HG02623 (cell line): ENCODE results near the gene BMPER.

Experiments used
- ATAC-seq: cut with Tn5 transposase; IDR thresholded peaks from one replicate; pipeline ENCODE4 v1.9.1; 2021; ENCODE audit warnings: moderate library complexity; ENCODE audit not compliant: unreplicated experiment

Gene BMPER

DNA sequence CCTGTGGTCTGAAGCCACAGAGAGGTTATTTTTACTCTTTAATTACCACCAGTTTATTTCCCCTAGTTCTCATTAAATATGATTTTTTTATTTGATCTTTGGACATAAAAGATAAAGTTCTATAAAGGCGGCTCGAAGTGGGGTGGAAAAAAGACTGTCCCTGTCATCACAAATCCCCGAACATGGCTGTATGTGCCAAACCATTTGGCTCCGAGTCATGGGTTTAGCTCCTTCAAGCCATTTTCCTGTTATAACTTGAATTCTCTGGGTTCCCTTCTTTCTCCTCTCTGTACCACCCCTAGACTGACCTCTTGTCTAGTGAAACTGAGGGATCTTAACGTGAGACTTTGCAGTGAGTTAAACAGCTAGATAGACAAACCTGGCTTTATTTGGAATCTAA is 181.6 kb downstream of the BMPER start:
- ATAC-seq = no peak

- ATAC-seq = no peak
Measured at GRCh38 chr7:34087892-34088891, 182.9 kb downstream of the BMPER start.

DNA sequence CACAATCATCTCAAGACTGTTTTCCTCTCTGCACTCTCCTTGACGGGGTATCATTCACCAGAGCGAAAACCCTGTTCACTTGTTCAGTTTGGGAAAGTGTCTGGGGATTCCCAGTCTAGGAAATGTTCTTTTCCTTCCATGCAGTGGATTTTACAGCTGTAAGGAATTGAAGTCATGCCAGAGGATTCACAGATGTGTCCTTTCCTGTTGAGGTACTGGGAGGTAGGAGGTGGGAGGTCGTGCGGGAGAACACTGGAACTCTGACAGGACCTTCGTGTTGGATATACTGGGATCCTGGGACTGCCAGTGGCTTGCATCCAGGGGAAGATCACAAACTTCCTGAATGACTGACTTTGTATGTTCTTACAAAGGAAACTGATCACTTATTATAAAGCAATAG is 185.5 kb downstream of the BMPER start:
- no peak for ATAC-seq

- no peak for ATAC-seq
Measured at GRCh38 chr7:34091321-34091917, 186.1 kb downstream of the BMPER start.

GRCh38 chr7:34093276-34093675 is 187.9 kb downstream of the BMPER start:
- ATAC-seq = no peak

DNA sequence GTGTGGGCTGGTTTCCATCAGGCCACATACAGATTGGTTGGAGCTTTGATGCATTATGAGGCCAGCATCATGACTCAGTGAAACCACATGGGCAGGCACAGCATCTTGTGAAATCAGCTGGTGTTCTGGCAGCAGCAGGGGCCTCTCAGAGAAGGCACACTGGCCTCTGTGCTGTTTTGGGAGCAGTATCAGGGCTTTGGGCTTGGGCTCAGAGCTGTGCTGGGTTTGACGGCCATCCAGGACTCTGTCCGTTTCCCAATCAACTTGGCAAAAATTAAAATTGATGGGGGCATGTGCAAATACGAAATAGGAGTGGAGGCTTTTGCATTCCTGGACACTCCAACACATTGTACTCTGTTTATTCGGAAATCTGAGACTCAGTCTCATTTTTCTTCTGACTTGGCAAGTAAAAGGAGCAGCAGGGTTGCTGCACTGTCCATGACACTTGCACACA is 190.9 kb downstream of the BMPER start:
- ATAC-seq = no peak

DNA sequence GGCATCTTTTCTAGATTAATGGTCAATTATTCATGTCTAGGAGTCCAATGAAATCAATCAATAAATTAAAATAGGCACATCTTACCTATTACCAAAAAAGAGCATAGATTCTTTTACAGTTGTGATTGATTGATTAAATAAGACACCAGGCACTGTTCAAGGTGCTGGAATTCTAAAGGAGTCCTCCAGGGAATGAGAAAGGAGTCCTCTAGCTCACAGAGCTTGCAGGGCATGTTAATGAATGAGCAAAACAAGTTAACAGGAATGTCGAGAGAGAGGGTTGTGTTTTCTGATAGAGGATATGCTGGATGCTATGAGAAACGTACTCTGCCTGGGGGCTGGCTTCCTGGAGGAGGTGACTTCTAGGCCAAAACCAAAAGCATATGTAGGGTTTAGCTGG is 191.4 kb downstream of the BMPER start:
- ATAC-seq = no peak

GRCh38 chr7:34100661-34101060 is 195.3 kb downstream of the BMPER start:
- ATAC-seq = no peak

- no peak for ATAC-seq
Measured at GRCh38 chr7:34104115-34104514, 198.8 kb downstream of the BMPER start.

DNA sequence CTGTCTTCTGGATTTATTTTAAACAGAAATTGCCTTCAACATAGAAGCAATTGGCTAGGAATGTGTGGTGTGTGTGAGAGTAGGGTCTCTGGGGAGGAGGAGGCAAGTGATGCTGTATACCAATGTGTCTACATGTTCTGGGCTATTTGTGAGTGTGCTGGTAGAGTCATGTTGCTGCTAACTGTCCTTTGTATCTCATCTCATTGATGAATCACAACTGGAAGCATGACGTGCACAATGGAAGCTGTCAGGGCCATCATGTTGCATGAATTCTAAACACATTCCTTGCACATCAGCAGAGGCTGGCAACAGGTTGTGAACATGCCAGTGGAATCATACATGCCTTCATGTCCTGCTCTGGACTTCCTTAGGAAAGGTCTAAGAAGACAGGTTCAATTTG is 199.7 kb downstream of the BMPER start:
- no peak for ATAC-seq

DNA sequence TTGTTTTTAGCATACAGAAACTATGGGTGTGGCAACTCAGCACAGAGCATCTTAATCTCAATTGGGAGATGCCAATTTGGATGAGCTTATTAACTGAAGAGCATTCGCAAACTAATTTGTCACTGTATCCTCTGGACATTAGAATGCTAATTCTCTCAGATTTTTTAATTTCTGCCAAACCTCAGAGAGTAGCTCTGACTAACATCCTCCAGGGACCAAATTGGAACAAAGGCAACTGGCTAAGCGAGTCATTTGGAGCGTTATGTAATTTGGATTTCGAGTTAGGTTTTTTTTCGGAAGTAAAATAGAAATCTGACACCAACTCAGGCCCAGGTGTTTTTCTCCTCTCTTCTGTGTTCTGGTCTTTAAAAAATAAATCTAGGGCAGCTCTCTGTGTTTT is 201.9 kb downstream of the BMPER start:
- no peak for ATAC-seq

DNA sequence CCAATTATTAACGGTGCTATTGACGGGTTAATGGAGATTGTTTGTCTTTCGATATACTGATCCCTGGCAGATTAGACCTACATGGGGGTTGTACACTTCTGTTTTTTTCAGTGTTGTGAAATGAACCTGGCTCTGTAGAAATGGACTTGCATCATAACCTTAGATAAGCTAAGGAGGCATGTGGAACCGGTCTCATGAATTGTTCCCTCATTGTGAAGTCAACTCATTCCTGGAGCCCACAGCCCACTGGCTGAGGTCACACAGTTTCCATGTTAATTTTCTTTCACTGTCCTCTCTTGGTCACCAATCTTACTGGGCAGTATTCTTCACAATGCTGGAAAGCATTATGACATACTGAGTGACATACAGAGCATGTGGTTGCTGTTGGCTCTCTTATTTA is 202.8 kb downstream of the BMPER start:
- no peak for ATAC-seq

GRCh38 chr7:34109936-34110780 is 204.8 kb downstream of the BMPER start:
- no peak for ATAC-seq

DNA sequence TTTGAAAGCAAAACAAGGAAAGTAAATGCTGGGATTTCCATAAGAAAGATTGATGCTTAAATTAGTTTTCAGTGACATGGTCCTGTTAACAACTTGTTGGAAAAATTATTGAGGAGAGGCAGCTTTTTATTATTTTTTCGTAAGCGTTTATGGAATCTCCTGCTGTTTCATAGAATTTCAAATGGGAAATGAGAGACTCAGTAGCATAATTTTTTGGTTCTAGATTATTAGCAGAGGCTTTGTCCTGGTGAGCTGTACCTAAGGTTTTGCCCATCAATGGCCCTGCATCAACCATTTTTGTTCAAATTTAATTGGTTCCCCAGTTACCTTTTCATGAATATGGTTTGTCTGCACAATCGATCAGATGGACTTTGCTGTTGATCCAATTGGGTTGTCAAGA is 205.7 kb downstream of the BMPER start:
- no peak for ATAC-seq

- no peak for ATAC-seq
Measured at GRCh38 chr7:34115503-34115902, 210.2 kb downstream of the BMPER start.

DNA sequence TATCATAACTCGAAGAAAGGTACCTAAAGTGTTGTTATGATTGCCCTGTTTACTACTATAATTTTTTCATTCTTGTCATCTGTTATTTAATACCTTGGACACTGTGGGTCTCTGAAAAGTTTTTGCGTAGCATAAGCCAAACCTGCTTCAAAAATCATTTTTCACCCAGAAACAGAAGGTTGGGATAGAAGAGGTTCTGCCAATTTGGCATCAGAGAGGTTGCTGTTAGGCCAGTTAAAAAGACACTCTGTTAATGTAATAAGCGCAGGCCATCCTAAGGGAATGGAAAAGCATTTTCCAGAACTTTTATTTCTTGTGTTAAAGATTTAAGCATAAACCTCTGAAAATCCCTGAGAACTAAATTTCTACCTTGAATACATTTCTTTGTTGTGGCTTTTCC is 212.2 kb downstream of the BMPER start:
- no peak for ATAC-seq

GRCh38 chr7:34121366-34121765 is 216.0 kb downstream of the BMPER start:
- no peak for ATAC-seq

DNA sequence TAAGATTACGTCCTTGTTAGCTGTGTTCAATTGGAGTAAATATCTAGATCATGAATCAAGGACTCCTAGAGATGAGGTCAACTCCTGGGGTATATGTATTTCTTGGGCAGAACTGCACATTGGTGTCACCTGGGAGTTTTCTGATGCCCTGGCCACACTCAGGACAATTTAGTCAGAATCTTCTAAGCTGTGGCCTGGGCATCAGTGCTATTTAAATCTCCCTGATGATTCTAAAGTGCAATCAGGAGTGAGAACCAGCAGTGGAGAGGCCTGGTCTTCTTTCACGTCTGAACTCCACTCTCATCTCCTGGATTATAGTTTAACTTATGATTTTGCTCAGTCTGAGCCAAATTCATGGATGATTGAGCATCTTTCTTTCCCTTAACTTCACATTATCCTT is 218.0 kb downstream of the BMPER start:
- no peak for ATAC-seq

DNA sequence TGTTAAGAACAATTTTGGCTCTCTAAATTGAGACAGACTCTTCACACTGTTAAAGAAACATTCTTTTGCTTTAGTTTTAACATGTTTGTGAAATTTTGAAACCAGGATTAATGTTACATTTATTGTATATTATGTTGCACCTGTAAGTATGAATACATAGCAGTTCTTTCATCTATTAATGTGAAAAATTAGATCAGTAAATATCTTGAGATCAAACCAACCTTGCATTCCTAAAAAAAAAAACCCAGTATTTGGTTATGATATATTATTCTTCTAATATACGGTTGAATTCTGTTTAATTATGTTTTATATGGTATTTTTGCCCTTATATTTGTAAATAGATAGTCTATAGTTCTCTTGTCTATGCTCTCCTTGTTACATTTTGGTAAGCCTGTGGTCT is 219.4 kb downstream of the BMPER start:
- ATAC-seq = no peak

DNA sequence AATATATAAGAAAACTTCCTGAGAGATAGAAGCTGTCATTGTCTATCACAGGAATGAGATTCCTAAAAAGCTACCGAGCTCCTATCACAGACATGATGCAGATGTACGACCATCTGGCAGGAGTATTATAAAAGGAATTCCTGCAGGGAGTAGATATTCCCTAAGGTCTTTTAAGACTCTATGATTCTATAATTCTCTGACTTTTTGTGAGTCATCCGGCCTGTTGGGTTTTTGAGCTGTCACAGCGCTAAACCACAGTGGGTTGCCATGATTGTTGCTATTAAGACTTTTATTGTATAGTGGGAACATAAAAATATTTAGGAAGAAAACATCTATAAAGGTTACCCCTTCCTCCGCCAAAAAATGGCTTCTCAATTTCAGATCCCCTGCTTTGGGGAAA is 223.4 kb downstream of the BMPER start:
- ATAC-seq = no peak

- ATAC-seq = no peak
Measured at GRCh38 chr7:34130558-34131295, 225.4 kb downstream of the BMPER start.
